ENCODE data around the gene CAPZA2. TPM values are rescaled to one million over a fixed set of nuclear protein-coding genes. Genes with fewer than 3 reads are reported as not detected.
A peak's percentile ranks its signal among the peaks of the same experiment; 100 is the strongest.

Gene CAPZA2
- polyA plus RNA-seq, 3 donors = 67.0 to 807 (median 672) TPM

DNA sequence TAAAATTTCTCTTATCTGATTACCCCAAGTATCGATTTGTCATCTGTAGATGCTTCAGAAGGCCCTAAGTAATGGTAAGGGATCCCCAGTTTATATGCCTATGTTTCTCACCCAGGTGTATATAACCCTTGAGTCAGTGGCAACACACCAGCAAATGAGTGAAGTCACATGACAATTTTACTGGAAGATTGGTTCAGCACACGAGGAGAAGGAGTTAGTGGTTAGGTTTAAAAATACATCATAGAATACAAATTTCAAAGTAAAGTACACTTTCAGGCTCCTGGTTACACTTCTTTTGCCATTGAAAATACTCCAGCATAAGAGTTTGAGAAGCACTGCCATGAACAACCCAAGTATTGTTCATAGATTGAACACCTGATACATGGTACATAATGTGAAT, 29.7 kb upstream of the CAPZA2 start:
- H3K4me1 Mint-ChIP-seq = peaks cover 9% of the 10 kb centered on the region
- Histone ChIP-seq H2AFZ (ENCODE audit: insufficient read depth, low read depth, low read length, poor library complexity, severe bottlenecking) (no peak overlapping the region), H3K4me1 (ENCODE audit: control insufficient read depth in 1 of 2, insufficient read depth in 2 of 2, low read length in 2 of 2) (peaks cover 0 to 9% of the 10 kb centered on the region in 2 donors), H3K27ac (ENCODE audit: low read depth in 1 of 2, low read length in 2 of 2) (no peak overlapping the region), H3K79me2 (ENCODE audit: insufficient read depth, low read length) (no peaks in the 10 kb centered on the region), H4K20me1 (ENCODE audit: insufficient read depth, low read length) (no peaks in the 10 kb centered on the region), H3K9ac (ENCODE audit: insufficient read depth, low read length, poor library complexity, severe bottlenecking) (no peak overlapping the region), H3K4me3 (replicated peaks in 1 of 3; ENCODE audit: low read depth in 2 of 3, low read length in 3 of 3) (no peak overlapping the region), H3K9me3 (replicated peaks in 1 of 2; ENCODE audit: control insufficient read depth in 1 of 2, insufficient read depth in 1 of 2, low read length in 2 of 2) (no peaks in the 10 kb centered on the region), H3K36me3 (replicated peaks in 1 of 2; ENCODE audit: control insufficient read depth in 1 of 2, insufficient read depth in 2 of 2, low read length in 2 of 2) (no peaks in the 10 kb centered on the region), H3K4me2 (replicated peaks; ENCODE audit: extremely low read depth, low read length, poor library complexity, severe bottlenecking) (no peak overlapping the region), H3K27me3 (ENCODE audit: control insufficient read depth in 2 of 2, insufficient read depth in 2 of 2, low read length in 2 of 2) (no peaks in the 10 kb centered on the region)
- H3K27me3 Mint-ChIP-seq (ENCODE audit: low read depth in 3 of 3) = peaks cover 0 to 8% (median 0%) of the 10 kb centered on the region in 3 donors
- H3K36me3 Mint-ChIP-seq = no peaks in the 10 kb centered on the region
- no peaks in the 10 kb centered on the region for H3K9me3 Mint-ChIP-seq
- DNase-seq = no peak
- WGBS (ENCODE audit: insufficient coverage) = no CpG with 5 or more reads among the region's 2 CpGs
- intact Hi-C loops (cut with micrococcal nuclease) = no loop called here
- TF ChIP-seq, protein P1, sequence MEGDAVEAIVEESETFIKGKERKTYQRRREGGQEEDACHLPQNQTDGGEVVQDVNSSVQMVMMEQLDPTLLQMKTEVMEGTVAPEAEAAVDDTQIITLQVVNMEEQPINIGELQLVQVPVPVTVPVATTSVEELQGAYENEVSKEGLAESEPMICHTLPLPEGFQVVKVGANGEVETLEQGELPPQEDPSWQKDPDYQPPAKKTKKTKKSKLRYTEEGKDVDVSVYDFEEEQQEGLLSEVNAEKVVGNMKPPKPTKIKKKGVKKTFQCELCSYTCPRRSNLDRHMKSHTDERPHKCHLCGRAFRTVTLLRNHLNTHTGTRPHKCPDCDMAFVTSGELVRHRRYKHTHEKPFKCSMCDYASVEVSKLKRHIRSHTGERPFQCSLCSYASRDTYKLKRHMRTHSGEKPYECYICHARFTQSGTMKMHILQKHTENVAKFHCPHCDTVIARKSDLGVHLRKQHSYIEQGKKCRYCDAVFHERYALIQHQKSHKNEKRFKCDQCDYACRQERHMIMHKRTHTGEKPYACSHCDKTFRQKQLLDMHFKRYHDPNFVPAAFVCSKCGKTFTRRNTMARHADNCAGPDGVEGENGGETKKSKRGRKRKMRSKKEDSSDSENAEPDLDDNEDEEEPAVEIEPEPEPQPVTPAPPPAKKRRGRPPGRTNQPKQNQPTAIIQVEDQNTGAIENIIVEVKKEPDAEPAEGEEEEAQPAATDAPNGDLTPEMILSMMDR (IDR thresholded peaks at IDR 0.05) = no peak
- no peak overlapping the region for H3K27ac Mint-ChIP-seq
- no peak overlapping the region for H3K4me3 Mint-ChIP-seq

DNA sequence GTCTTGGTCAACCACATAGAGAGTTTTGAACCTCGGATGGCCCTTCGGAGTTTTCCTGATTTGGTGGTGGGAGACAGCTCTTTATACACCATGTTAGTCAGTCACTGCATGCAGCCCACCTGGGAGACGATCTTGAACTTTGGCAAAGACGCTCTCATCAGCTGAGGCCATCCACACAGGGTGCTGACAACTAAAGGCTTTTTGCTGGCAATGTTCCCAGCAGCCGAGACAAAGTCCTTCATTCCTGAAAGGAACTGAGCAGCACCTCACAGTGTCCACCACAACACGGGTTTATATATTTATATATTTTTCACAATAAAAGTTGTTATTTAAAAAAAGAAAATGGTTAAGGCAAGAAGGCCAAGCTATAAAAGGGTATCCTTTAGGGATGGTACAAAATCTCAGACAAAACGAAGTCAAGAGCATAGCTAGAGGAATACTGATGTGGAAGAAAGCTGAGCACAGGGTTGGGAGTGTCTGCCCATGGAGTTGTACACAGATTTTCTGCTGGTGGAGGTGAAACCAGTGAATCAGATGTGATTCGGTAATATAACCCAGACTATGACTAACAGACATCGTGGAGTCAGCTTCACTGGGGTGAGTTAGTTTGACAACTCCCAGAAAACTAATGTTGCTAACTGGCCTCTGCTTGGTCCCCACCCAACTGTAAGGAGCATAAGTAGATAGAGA, 27.4 kb upstream of the CAPZA2 start:
- H3K4me3 ChIP-seq (replicated peaks in 1 of 3; ENCODE audit: low read depth in 2 of 3, low read length in 3 of 3) = no peak overlapping the region
- Mint-ChIP-seq H3K4me3 (no peak overlapping the region), H3K27me3 (ENCODE audit: low read depth in 3 of 3) (peaks cover 0 to 5% (median 4%) of the 10 kb centered on the region in 3 donors), H3K9me3 (no peaks in the 10 kb centered on the region), H3K27ac (peak overlapping the region in 1 of 7 donors; percentile 31), H3K4me1 (no peaks in the 10 kb centered on the region), H3K36me3 (no peaks in the 10 kb centered on the region)
- TF ChIP-seq, protein P1 (IDR thresholded peaks at IDR 0.05) = no peak
- no peaks in the 10 kb centered on the region for H3K79me2 ChIP-seq (ENCODE audit: insufficient read depth, low read length)
- intact Hi-C loops (cut with micrococcal nuclease) = no loop called here
- H3K27ac ChIP-seq (ENCODE audit: low read depth in 1 of 2, low read length in 2 of 2) = no peak overlapping the region
- no peaks in the 10 kb centered on the region for H3K4me1 ChIP-seq (ENCODE audit: control insufficient read depth in 1 of 2, insufficient read depth in 2 of 2, low read length in 2 of 2)
- H3K36me3 ChIP-seq (replicated peaks in 1 of 2; ENCODE audit: control insufficient read depth in 1 of 2, insufficient read depth in 2 of 2, low read length in 2 of 2) = no peaks in the 10 kb centered on the region
- no peaks in the 10 kb centered on the region for H3K9me3 ChIP-seq (replicated peaks in 1 of 2; ENCODE audit: control insufficient read depth in 1 of 2, insufficient read depth in 1 of 2, low read length in 2 of 2)
- no peak overlapping the region for H3K4me2 ChIP-seq (replicated peaks; ENCODE audit: extremely low read depth, low read length, poor library complexity, severe bottlenecking)
- no peaks in the 10 kb centered on the region for H4K20me1 ChIP-seq (ENCODE audit: insufficient read depth, low read length)
- H2AFZ ChIP-seq (ENCODE audit: insufficient read depth, low read depth, low read length, poor library complexity, severe bottlenecking) = no peak overlapping the region
- WGBS (ENCODE audit: insufficient coverage) = 96% methylated on average over 3 of the region's 9 CpGs
- H3K9ac ChIP-seq (ENCODE audit: insufficient read depth, low read length, poor library complexity, severe bottlenecking) = no peak overlapping the region
- no peak for DNase-seq
- H3K27me3 ChIP-seq (ENCODE audit: control insufficient read depth in 2 of 2, insufficient read depth in 2 of 2, low read length in 2 of 2) = no peaks in the 10 kb centered on the region
